K562 (cell line): ENCODE measurements around the gene SLBP. TPM values are rescaled to one million over a fixed set of nuclear protein-coding genes. Genes with fewer than 3 reads are reported as not detected.

Experiments
- ATAC-seq: fragments of 200-7000 bp; cut with Tn5 transposase; 3 replicates; pipeline ENCODE4 v1.9.1; 2020; ENCODE audit warnings: moderate library complexity
- BruUV-seq: library from RNA; stranded (reverse); fragments of 400-500 nt; replicated peaks from 2 replicates; lab custom pipeline; 2021; lab: Mats Ljungman, UMichigan
- CTCF ChIA-PET: fragments of 300-600 bp; formaldehyde crosslinking; extraction: SDS; loops from one replicate; lab custom pipeline; 2021; ENCODE audit warnings: low intra/inter-chr PET ratio; lab: Yijun Ruan, JAX
- POLR2A ChIA-PET: fragments of 300-600, 350-650 bp; sonication (Branson Sonifier 250); formaldehyde crosslinking; extraction: SDS; loops from one replicate; lab custom pipeline; 2021; ENCODE audit warnings: antibody characterized with exemption, inconsistent platforms; lab: Yijun Ruan, JAX
- DNase-seq, 4 experiments: peaks; one replicate each; pipeline versions ENCODE4 v3.0.0 to v3.0.0-alpha.2; 2011 to 2018; ENCODE audit warnings: low spot score in 3 of 4, mixed read lengths in 3 of 4; ENCODE audit errors: extremely low read depth in 1 of 4
- FAIRE-seq: peaks from 2 replicates; lab custom pipeline; 2011; peaks lifted over from hg19 to GRCh38; lab: Jason Lieb, UNC
- H2AFZ ChIP-seq: 2 replicates; pipeline ENCODE4 v1.6.0; 2011; ENCODE audit warnings: low read depth, low read length, control low read depth, inconsistent platforms
- H3K27ac ChIP-seq: fragments of 200-600 bp; 3 replicates; pipeline ENCODE4 v1.8.0; 2011; ENCODE audit warnings: low read depth, mild to moderate bottlenecking, control low read depth, inconsistent platforms, low read length, moderate library complexity, mixed read lengths; ENCODE audit errors: extremely low read depth
- H3K27me3 ChIP-seq, 2 experiments: fragments of 300-600 bp in 1 of 2; 2 replicates in 1 of 2; 3 replicates in 1 of 2; pipeline versions ENCODE4 v1.6.0 to v1.8.0; 2011; ENCODE audit warnings: inconsistent platforms in 2 of 2, low read length in 2 of 2, mild to moderate bottlenecking in 1 of 2, mixed read lengths in 1 of 2, moderate library complexity in 1 of 2; ENCODE audit not compliant: control insufficient read depth in 2 of 2, insufficient read depth in 2 of 2
- H3K36me3 ChIP-seq: fragments of 300-600 bp; 3 replicates; pipeline ENCODE4 v1.8.0; 2011; ENCODE audit warnings: mild to moderate bottlenecking, low read length, inconsistent platforms; ENCODE audit not compliant: control insufficient read depth, insufficient read depth
- H3K4me1 ChIP-seq, 2 experiments: fragments of 200-600 bp in 1 of 2; replicated peaks in 1 of 2; 2 replicates in 1 of 2; 3 replicates in 1 of 2; pipeline versions ENCODE4 v1.5.1 to v1.8.0; 2011; ENCODE audit warnings: inconsistent platforms in 2 of 2, low read length in 2 of 2, mild to moderate bottlenecking in 1 of 2, mixed read lengths in 1 of 2, moderate library complexity in 1 of 2; ENCODE audit not compliant: control insufficient read depth in 2 of 2, insufficient read depth in 2 of 2
- H3K4me2 ChIP-seq: 2 replicates; pipeline ENCODE4 v1.6.1; 2011; ENCODE audit warnings: low read length, control low read depth, inconsistent platforms, mixed read lengths; ENCODE audit not compliant: insufficient read depth
- H3K4me3 ChIP-seq: fragments of 200-600 bp; sonication (generic), shearing (Covaris generic); 2 replicates; pipeline ENCODE4 v1.5.1; 2016; ENCODE audit warnings: control low read depth, inconsistent platforms
- H3K79me2 ChIP-seq: fragments of 200-600 bp; 3 replicates; pipeline ENCODE4 v1.8.0; 2011; ENCODE audit warnings: low read length, inconsistent platforms; ENCODE audit not compliant: control insufficient read depth, insufficient read depth
- H3K9ac ChIP-seq, 2 experiments: 2 replicates each; pipeline versions ENCODE4 v1.6.0 to v1.6.1; 2011; ENCODE audit warnings: low read depth in 2 of 2, low read length in 2 of 2, control low read depth in 1 of 2, inconsistent platforms in 1 of 2, mild to moderate bottlenecking in 1 of 2, mixed read lengths in 1 of 2; ENCODE audit not compliant: insufficient read depth in 1 of 2
- H3K9me1 ChIP-seq: one replicate; pipeline ENCODE4 v1.6.0; 2011; ENCODE audit warnings: inconsistent platforms, mild to moderate bottlenecking, low read length, moderate library complexity; ENCODE audit not compliant: control insufficient read depth, insufficient read depth
- H3K9me3 ChIP-seq: replicated peaks from 2 replicates; pipeline ENCODE4 v1.5.1; 2011; ENCODE audit warnings: low read depth, low read length, inconsistent platforms; ENCODE audit not compliant: control insufficient read depth, insufficient read depth
- H4K20me1 ChIP-seq: replicated peaks from 2 replicates; pipeline ENCODE4 v1.6.1; 2011; ENCODE audit warnings: low read length, inconsistent platforms, mixed read lengths; ENCODE audit not compliant: control insufficient read depth, insufficient read depth
- HMGN3 ChIP-seq: IDR thresholded peaks from 2 replicates; pipeline ENCODE4 v1.6.1; 2011; ENCODE audit warnings: borderline replicate concordance, low read depth, mild to moderate bottlenecking, mixed read lengths, low read length; ENCODE audit not compliant: insufficient read length; ENCODE audit errors: extremely low read depth
- POLR2G ChIP-seq: fragments of 200-400 bp; formaldehyde crosslinking; IDR thresholded peaks from 2 replicates; pipeline ENCODE4 v1.6.1; 2017; ENCODE audit warnings: low read depth, mild to moderate bottlenecking, antibody characterized with exemption, low read length, moderate library complexity
- RBFOX2 ChIP-seq: fragments of 200-400 bp; formaldehyde crosslinking; IDR thresholded peaks from 2 replicates; pipeline ENCODE4 v1.6.1; 2017; ENCODE audit warnings: low read depth, mild to moderate bottlenecking, low read length, moderate library complexity
- ZBTB9 ChIP-seq: fragments of 450-650 bp; formaldehyde crosslinking; IDR thresholded peaks from 2 replicates; pipeline ENCODE4 v1.4.0; 2020; ENCODE audit warnings: mild to moderate bottlenecking, moderate library complexity
- WGBS: fragments of 100-300 bp; shearing (Covaris generic); methylation state at CpG from one replicate; pipeline ENCODE4 v1.1.6; 2016; ENCODE audit warnings: low coverage, mixed read lengths; ENCODE audit not compliant: insufficient coverage; ENCODE audit errors: missing lambda C conversion rate; 5-methylcytosine and 5-hydroxymethylcytosine counted together
- in situ Hi-C: fragments of 300-500 bp; cut with MboI; formaldehyde crosslinking; loops from 4 replicates; pipeline ENCODE4 v1.15.0; 2018; ENCODE audit warnings: inconsistent platforms, mixed read lengths
- intact Hi-C: fragments of 100-400 bp; cut with micrococcal nuclease; formaldehyde crosslinking; loops from 2 replicates; pipeline ENCODE4 v1.14.2; 2022
- polyA plus RNA-seq, 8 experiments: library from polyadenylated mRNA; depleted of rRNA in 4 of 8; stranded (reverse) in 5 of 8; unstranded in 3 of 8; fragments of >200 nt; fragmentation: Nextera tagmentation in 2 of 8; fragmentation: Illumina TruSeq in 1 of 8; extraction: Ambion mirVana in 2 of 8; extraction: Trizol in 1 of 8; gene quantifications; 2 replicates each; pipeline versions ENCODE4 v1.2.1 to v1.2.3, GENCODE V29; 2011 to 2014; ENCODE audit warnings: inconsistent platforms in 1 of 8, missing spikeins in 1 of 8
- total RNA-seq, 7 experiments: library from RNA; depleted of rRNA in 6 of 7; stranded (reverse); fragments of >200 nt in 6 of 7; fragmentation: Illumina TruSeq in 2 of 7; extraction: Trizol in 2 of 7; gene quantifications; 2 replicates each; pipeline versions ENCODE4 v1.2.1 to v1.2.3, GENCODE V29; 2011 to 2021; ENCODE audit warnings: low replicate concordance in 1 of 7
- TF ChIP-seq, protein P1 (sequence below): fragments of 200-600 bp; sonication (generic); IDR thresholded peaks from one replicate; pipeline ENCODE4 v1.6.1; 2012; ENCODE audit warnings: mild to moderate bottlenecking, low read depth, low read length, inconsistent platforms

SLBP gene
- total and polyA plus RNA-seq, 9 of the 15 experiments (the other 6 are each of a cell fraction or from before 2014, with no cell fraction given) = 49.4 to 221 (median 162) TPM

DNA sequence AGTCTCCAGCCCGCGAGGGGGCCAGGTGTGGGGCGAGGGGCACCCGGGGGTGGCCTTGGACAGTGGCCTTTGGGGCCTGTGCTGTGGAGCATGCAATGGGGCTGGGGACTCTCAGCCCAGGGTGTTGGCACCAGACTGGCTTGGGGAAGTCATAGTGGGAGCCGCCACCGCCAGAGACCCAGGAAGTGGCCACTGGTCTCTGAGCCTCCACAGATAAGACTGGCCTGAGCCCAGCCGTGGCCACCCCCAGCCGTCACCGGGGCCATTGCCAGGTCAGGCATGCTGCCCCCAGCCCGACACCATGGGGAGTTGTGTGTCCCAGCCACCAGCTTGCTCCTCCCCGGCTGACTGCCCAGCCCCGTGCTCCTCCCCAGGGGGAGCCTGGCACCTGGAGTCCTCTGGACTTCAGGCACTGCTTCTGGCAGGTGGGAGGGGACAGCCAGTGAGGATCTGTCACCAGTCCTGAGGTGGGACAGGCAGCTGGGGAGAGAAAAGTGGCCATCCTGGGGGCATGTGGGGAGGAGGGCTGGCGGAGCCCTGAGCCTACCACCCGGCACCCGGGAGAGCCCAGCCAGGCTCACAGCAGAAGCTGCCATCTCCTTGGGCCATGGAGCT lies 41.7 kb upstream of the SLBP start:
- H3K79me2 ChIP-seq = no peaks in the 10 kb centered on the region
- FAIRE-seq (no peak), DNase-seq (no peak), ATAC-seq (peak; percentile 2; the same call in 2 of the 3 replicates)
- H3K9ac ChIP-seq = peak overlapping the region in 1 of 2 experiments; percentile 82; a peak in 3 of 4 replicates
- no peaks in the 10 kb centered on the region for H4K20me1 ChIP-seq
- no TSS peak for BruUV-seq
- CTCF ChIA-PET = no interaction called here
- peak overlapping the region; percentile 64 for H2AFZ ChIP-seq
- H3K36me3 ChIP-seq = no peaks in the 10 kb centered on the region
- H3K9me3 ChIP-seq = no peaks in the 10 kb centered on the region
- H3K4me3 ChIP-seq = no peak overlapping the region
- no peaks in the 10 kb centered on the region for H3K27me3 ChIP-seq
- no peak overlapping the region for H3K4me2 ChIP-seq
- intact Hi-C loops = no loop called here
- POLR2A ChIA-PET = interaction anchor here (0.6 to 1.1 kb wide), 3 partner anchors 8 to 258 kb away, joined by 3 to 5 read pairs (median 4); no protein-coding TSS in a partner anchor
- H3K27ac ChIP-seq = peak overlapping the region; percentile 52; the same call in 1 of the 3 replicates
- H3K4me1 ChIP-seq = peaks cover 23 to 94% of the 10 kb centered on the region in 2 experiments
- peaks cover 5% of the 10 kb centered on the region for H3K9me1 ChIP-seq
- in situ Hi-C loops = no loop called here
- 50% methylated on average over 11 of the region's 15 CpGs for WGBS
- peak; percentile 72; the same call in 1 of the 2 replicates for TF ChIP-seq ZBTB9 (CRISPR knock-in tag)
- TF ChIP-seq, protein P1, sequence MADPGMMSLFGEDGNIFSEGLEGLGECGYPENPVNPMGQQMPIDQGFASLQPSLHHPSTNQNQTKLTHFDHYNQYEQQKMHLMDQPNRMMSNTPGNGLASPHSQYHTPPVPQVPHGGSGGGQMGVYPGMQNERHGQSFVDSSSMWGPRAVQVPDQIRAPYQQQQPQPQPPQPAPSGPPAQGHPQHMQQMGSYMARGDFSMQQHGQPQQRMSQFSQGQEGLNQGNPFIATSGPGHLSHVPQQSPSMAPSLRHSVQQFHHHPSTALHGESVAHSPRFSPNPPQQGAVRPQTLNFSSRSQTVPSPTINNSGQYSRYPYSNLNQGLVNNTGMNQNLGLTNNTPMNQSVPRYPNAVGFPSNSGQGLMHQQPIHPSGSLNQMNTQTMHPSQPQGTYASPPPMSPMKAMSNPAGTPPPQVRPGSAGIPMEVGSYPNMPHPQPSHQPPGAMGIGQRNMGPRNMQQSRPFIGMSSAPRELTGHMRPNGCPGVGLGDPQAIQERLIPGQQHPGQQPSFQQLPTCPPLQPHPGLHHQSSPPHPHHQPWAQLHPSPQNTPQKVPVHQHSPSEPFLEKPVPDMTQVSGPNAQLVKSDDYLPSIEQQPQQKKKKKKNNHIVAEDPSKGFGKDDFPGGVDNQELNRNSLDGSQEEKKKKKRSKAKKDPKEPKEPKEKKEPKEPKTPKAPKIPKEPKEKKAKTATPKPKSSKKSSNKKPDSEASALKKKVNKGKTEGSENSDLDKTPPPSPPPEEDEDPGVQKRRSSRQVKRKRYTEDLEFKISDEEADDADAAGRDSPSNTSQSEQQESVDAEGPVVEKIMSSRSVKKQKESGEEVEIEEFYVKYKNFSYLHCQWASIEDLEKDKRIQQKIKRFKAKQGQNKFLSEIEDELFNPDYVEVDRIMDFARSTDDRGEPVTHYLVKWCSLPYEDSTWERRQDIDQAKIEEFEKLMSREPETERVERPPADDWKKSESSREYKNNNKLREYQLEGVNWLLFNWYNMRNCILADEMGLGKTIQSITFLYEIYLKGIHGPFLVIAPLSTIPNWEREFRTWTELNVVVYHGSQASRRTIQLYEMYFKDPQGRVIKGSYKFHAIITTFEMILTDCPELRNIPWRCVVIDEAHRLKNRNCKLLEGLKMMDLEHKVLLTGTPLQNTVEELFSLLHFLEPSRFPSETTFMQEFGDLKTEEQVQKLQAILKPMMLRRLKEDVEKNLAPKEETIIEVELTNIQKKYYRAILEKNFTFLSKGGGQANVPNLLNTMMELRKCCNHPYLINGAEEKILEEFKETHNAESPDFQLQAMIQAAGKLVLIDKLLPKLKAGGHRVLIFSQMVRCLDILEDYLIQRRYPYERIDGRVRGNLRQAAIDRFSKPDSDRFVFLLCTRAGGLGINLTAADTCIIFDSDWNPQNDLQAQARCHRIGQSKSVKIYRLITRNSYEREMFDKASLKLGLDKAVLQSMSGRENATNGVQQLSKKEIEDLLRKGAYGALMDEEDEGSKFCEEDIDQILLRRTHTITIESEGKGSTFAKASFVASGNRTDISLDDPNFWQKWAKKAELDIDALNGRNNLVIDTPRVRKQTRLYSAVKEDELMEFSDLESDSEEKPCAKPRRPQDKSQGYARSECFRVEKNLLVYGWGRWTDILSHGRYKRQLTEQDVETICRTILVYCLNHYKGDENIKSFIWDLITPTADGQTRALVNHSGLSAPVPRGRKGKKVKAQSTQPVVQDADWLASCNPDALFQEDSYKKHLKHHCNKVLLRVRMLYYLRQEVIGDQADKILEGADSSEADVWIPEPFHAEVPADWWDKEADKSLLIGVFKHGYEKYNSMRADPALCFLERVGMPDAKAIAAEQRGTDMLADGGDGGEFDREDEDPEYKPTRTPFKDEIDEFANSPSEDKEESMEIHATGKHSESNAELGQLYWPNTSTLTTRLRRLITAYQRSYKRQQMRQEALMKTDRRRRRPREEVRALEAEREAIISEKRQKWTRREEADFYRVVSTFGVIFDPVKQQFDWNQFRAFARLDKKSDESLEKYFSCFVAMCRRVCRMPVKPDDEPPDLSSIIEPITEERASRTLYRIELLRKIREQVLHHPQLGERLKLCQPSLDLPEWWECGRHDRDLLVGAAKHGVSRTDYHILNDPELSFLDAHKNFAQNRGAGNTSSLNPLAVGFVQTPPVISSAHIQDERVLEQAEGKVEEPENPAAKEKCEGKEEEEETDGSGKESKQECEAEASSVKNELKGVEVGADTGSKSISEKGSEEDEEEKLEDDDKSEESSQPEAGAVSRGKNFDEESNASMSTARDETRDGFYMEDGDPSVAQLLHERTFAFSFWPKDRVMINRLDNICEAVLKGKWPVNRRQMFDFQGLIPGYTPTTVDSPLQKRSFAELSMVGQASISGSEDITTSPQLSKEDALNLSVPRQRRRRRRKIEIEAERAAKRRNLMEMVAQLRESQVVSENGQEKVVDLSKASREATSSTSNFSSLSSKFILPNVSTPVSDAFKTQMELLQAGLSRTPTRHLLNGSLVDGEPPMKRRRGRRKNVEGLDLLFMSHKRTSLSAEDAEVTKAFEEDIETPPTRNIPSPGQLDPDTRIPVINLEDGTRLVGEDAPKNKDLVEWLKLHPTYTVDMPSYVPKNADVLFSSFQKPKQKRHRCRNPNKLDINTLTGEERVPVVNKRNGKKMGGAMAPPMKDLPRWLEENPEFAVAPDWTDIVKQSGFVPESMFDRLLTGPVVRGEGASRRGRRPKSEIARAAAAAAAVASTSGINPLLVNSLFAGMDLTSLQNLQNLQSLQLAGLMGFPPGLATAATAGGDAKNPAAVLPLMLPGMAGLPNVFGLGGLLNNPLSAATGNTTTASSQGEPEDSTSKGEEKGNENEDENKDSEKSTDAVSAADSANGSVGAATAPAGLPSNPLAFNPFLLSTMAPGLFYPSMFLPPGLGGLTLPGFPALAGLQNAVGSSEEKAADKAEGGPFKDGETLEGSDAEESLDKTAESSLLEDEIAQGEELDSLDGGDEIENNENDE = no peak
- TF ChIP-seq POLR2G = peak; percentile 49; the same call in 1 of the 2 replicates
- TF ChIP-seq HMGN3 = peak; percentile 30
- TF ChIP-seq RBFOX2 = peak; percentile 45; the same call in 1 of the 2 replicates
